ENCODE data around the gene C16orf87.

DNA sequence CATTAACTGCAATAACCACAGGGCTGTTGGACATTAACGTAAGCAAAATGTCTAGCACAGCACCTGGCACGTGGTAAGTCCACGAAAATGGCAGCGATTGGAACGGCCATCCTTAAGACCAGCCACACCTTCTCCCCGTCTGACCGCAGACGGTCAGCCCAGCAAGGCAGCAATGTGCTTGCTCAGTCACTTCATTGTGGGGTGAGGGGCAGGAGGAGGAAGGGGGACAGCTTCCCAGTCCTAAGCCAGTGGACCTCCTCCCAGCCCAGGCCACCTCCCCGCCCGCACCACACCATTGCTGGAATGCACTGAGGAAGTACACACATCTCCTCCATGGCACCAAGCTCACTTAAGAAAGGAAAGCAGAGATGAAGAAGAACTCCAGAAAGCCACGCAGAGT is 74.2 kb downstream of the C16orf87 start:
- TF ChIP-seq, protein P1, sequence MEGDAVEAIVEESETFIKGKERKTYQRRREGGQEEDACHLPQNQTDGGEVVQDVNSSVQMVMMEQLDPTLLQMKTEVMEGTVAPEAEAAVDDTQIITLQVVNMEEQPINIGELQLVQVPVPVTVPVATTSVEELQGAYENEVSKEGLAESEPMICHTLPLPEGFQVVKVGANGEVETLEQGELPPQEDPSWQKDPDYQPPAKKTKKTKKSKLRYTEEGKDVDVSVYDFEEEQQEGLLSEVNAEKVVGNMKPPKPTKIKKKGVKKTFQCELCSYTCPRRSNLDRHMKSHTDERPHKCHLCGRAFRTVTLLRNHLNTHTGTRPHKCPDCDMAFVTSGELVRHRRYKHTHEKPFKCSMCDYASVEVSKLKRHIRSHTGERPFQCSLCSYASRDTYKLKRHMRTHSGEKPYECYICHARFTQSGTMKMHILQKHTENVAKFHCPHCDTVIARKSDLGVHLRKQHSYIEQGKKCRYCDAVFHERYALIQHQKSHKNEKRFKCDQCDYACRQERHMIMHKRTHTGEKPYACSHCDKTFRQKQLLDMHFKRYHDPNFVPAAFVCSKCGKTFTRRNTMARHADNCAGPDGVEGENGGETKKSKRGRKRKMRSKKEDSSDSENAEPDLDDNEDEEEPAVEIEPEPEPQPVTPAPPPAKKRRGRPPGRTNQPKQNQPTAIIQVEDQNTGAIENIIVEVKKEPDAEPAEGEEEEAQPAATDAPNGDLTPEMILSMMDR (IDR thresholded peaks at IDR 0.05), result no peak
- no peak for TF ChIP-seq POLR2A (IDR thresholded peaks at IDR 0.05)
